GM18867 (cell line): ENCODE data around the gene CXCL1.

Experiments used
- ATAC-seq: cut with Tn5 transposase; IDR thresholded peaks from one replicate; pipeline ENCODE4 v1.9.1; 2021; ENCODE audit warnings: mild to moderate bottlenecking, moderate library complexity; ENCODE audit not compliant: unreplicated experiment

The CXCL1 gene

GRCh38 chr4:73850261-73850970 lies 18.8 kb upstream of the CXCL1 start:
- no peak for ATAC-seq

GRCh38 chr4:73851293-73851692 lies 17.9 kb upstream of the CXCL1 start:
- ATAC-seq, result no peak

- no peak for ATAC-seq
Measured at GRCh38 chr4:73852771-73853170, 16.4 kb upstream of the CXCL1 start.

- no peak for ATAC-seq
Measured at GRCh38 chr4:73853246-73853704, 15.9 kb upstream of the CXCL1 start, which contains the start of gene PF4V1. Gene PF4V1, plus strand, starts transcription at chr4:73853296. Its CDS starts 67 bp downstream, at chr4:73853363.

- no peak for ATAC-seq
Measured at GRCh38 chr4:73853718-73854473, 15.3 kb upstream of the CXCL1 start.

GRCh38 chr4:73855406-73855805 lies 13.8 kb upstream of the CXCL1 start:
- ATAC-seq, result no peak

- ATAC-seq, result no peak
Measured at GRCh38 chr4:73856518-73856917, 12.7 kb upstream of the CXCL1 start.

- no peak for ATAC-seq
Measured at GRCh38 chr4:73859614-73860088, 9.5 kb upstream of the CXCL1 start.

GRCh38 chr4:73860181-73860580 lies 9.0 kb upstream of the CXCL1 start:
- no peak for ATAC-seq

- no peak for ATAC-seq
Measured at GRCh38 chr4:73860917-73861316, 8.3 kb upstream of the CXCL1 start.

- no peak for ATAC-seq
Measured at GRCh38 chr4:73862322-73862721, 6.9 kb upstream of the CXCL1 start.

- peak; percentile 58 for ATAC-seq
Measured at GRCh38 chr4:73864365-73864764, 4.8 kb upstream of the CXCL1 start.

- no peak for ATAC-seq
Measured at GRCh38 chr4:73864961-73865360, 4.2 kb upstream of the CXCL1 start.

GRCh38 chr4:73865431-73866096 lies 3.6 kb upstream of the CXCL1 start:
- ATAC-seq, result no peak

- ATAC-seq, result no peak
Measured at GRCh38 chr4:73866246-73866645, 2.9 kb upstream of the CXCL1 start.

- no peak for ATAC-seq
Measured at GRCh38 chr4:73867783-73868182, 1.4 kb upstream of the CXCL1 start.

- ATAC-seq, result no peak
Measured at GRCh38 chr4:73868206-73869129, 725 bp upstream of the CXCL1 start.

- no peak for ATAC-seq
Measured at GRCh38 chr4:73870260-73870659, 1.1 kb downstream of the CXCL1 start.

- ATAC-seq, result no peak
Measured at GRCh38 chr4:73870768-73871167, 1.6 kb downstream of the CXCL1 start.

GRCh38 chr4:73871511-73872310 lies 2.5 kb downstream of the CXCL1 start:
- no peak for ATAC-seq
